GM12878 (cell line): ENCODE data around the gene MYL12B. TPM values are rescaled to one million over a fixed set of nuclear protein-coding genes. Genes with fewer than 3 reads are reported as not detected.

Experiments
- ATF7 ChIP-seq: fragments of 450-650 bp; IDR thresholded peaks from 2 replicates; pipeline ENCODE4 v1.6.1; 2016; ENCODE audit warnings: low read depth, mild to moderate bottlenecking
- BACH1 ChIP-seq: fragments of 450-650 bp; IDR thresholded peaks from 2 replicates; pipeline ENCODE4 v1.6.1; 2017; ENCODE audit warnings: mild to moderate bottlenecking, borderline replicate concordance
- BCL11A ChIP-seq: IDR thresholded peaks from 2 replicates; pipeline ENCODE4 v1.6.1; 2011; ENCODE audit warnings: low read depth, low read length
- CBFB ChIP-seq: IDR thresholded peaks from 2 replicates; pipeline ENCODE4 v1.6.1; 2016; ENCODE audit warnings: antibody characterized with exemption, low read depth
- CEBPB ChIP-seq, 2 experiments: fragments of 150-350 bp in 1 of 2; IDR thresholded peaks; 2 replicates each; pipeline ENCODE4 v1.6.1; 2012 to 2014; ENCODE audit warnings: low read depth in 2 of 2, low read length in 2 of 2, borderline replicate concordance in 1 of 2, inconsistent platforms in 1 of 2
- CHD2 ChIP-seq: IDR thresholded peaks from 2 replicates; pipeline ENCODE4 v1.6.1; 2011; ENCODE audit warnings: low read depth, low read length, improper control_type of control experiment, borderline replicate concordance
- EGR1 ChIP-seq, 2 experiments: IDR thresholded peaks; 1 replicate in 1 of 2; 2 replicates in 1 of 2; pipeline ENCODE4 v1.6.1; 2011 to 2012; ENCODE audit warnings: low read depth in 2 of 2, low read length in 2 of 2, borderline replicate concordance in 1 of 2, mild to moderate bottlenecking in 1 of 2, moderate library complexity in 1 of 2
- EP300 ChIP-seq, 2 experiments: fragments of 150-350 bp in 1 of 2; IDR thresholded peaks; 2 replicates each; pipeline ENCODE4 v1.6.1; 2011 to 2012; ENCODE audit warnings: low read depth in 2 of 2, low read length in 2 of 2, borderline replicate concordance in 1 of 2, improper control_type of control experiment in 1 of 2, inconsistent platforms in 1 of 2; ENCODE audit not compliant: control insufficient read depth in 1 of 2
- ETV6 ChIP-seq, 2 experiments: fragments of 450-650 bp in 1 of 2; IDR thresholded peaks in 1 of 2; conservative IDR thresholded peaks in 1 of 2; 2 replicates each; pipeline ENCODE4 v1.6.1; 2014; ENCODE audit warnings: antibody characterized with exemption in 1 of 2, borderline replicate concordance in 1 of 2, low read depth in 1 of 2, mild to moderate bottlenecking in 1 of 2, moderate library complexity in 1 of 2
- HDGF ChIP-seq: fragments of 450-650 bp; IDR thresholded peaks from 2 replicates; pipeline ENCODE4 v1.6.1; 2016; ENCODE audit warnings: antibody characterized with exemption
- MTA2 ChIP-seq: fragments of 450-650 bp; IDR thresholded peaks from 2 replicates; pipeline ENCODE4 v1.6.1; 2016; ENCODE audit warnings: low read depth, mild to moderate bottlenecking, moderate library complexity
- NFYB ChIP-seq: IDR thresholded peaks from 2 replicates; pipeline ENCODE4 v1.6.1; 2011; ENCODE audit warnings: low read depth, mild to moderate bottlenecking, low read length, improper control_type of control experiment, moderate library complexity; ENCODE audit not compliant: insufficient read depth
- PAX5 ChIP-seq: IDR thresholded peaks from 2 replicates; pipeline ENCODE4 v1.6.1; 2011; ENCODE audit warnings: low read depth, low read length, borderline replicate concordance
- POLR2AphosphoS5 ChIP-seq: IDR thresholded peaks from 2 replicates; pipeline ENCODE4 v1.6.1; 2011; ENCODE audit warnings: mild to moderate bottlenecking, low read length, inconsistent platforms
- POU2F2 ChIP-seq: IDR thresholded peaks from 3 replicates; pipeline ENCODE4 v1.6.1; 2011; ENCODE audit warnings: low read depth, mild to moderate bottlenecking, low read length, borderline replicate concordance
- RELA ChIP-seq: fragments of 450-650 bp; IDR thresholded peaks from 2 replicates; pipeline ENCODE4 v1.8.0; 2014; ENCODE audit warnings: borderline replicate concordance; ENCODE audit not compliant: partially characterized antibody
- SMARCA5 ChIP-seq: fragments of 450-650 bp; IDR thresholded peaks from 2 replicates; pipeline ENCODE4 v1.6.1; 2017; ENCODE audit warnings: mild to moderate bottlenecking
- SREBF2 ChIP-seq: IDR thresholded peaks from 2 replicates; pipeline ENCODE4 v1.6.1; 2012; ENCODE audit warnings: mild to moderate bottlenecking, low read length
- STAT3 ChIP-seq: IDR thresholded peaks from 2 replicates; pipeline ENCODE4 v1.6.1; 2011; ENCODE audit warnings: low read depth, low read length, improper control_type of control experiment
- USF2 ChIP-seq: IDR thresholded peaks from 2 replicates; pipeline ENCODE4 v1.6.1; 2011; ENCODE audit warnings: low read depth, low read length, improper control_type of control experiment, borderline replicate concordance
- ZBTB4 ChIP-seq: fragments of 450-650 bp; formaldehyde crosslinking; IDR thresholded peaks from 2 replicates; pipeline ENCODE4 v1.4.0; 2022; ENCODE audit warnings: mild to moderate bottlenecking, moderate library complexity
- ZNF592 ChIP-seq: fragments of 450-650 bp; IDR thresholded peaks from 2 replicates; pipeline ENCODE4 v1.6.1; 2017; ENCODE audit warnings: mild to moderate bottlenecking, moderate library complexity
- polyA plus RNA-seq, 11 experiments: library from polyadenylated mRNA; depleted of rRNA in 4 of 11; unstranded in 6 of 11; stranded (reverse) in 5 of 11; fragments of >200 nt; fragmentation: Nextera tagmentation in 4 of 11; fragmentation: Illumina TruSeq in 1 of 11; extraction: Ambion mirVana in 4 of 11; extraction: Trizol in 1 of 11; gene quantifications; 1 replicate in 1 of 11; 2 replicates in 10 of 11; pipeline versions ENCODE4 v1.2.1 to v1.2.3, GENCODE V29; 2011 to 2016; ENCODE audit warnings: inconsistent platforms in 2 of 11, missing spikeins in 2 of 11, low read depth in 1 of 11
- total RNA-seq, 4 experiments: library from RNA; depleted of rRNA in 3 of 4; stranded (reverse); fragments of >200 nt in 3 of 4; fragmentation: Illumina TruSeq in 1 of 4; extraction: Trizol in 1 of 4; gene quantifications; 2 replicates each; pipeline versions ENCODE4 v1.2.1 to v1.2.3, GENCODE V29; 2013 to 2021

The MYL12B gene
- total and polyA plus RNA-seq, 10 of the 15 experiments (the other 5 are each of a cell fraction or from before 2014, with no cell fraction given) = 179 to 739 (median 400) TPM

GRCh38 chr18:3246635-3247239 lies 15.2 kb upstream of the MYL12B start (continued):
- TF ChIP-seq EP300 (IDR thresholded peaks at IDR 0.05; ENCODE audit: borderline replicate concordance in 1 of 2, control insufficient read depth in 1 of 2, low read depth in 2 of 2, low read length in 2 of 2) = no peak
- TF ChIP-seq NFYB = no peak
- TF ChIP-seq MTA2 = no peak
- no peak for TF ChIP-seq SREBF2
- TF ChIP-seq RELA = no peak
- peak; percentile 44 for TF ChIP-seq SMARCA5
- no peak for TF ChIP-seq BCL11A
- TF ChIP-seq POU2F2 = no peak; the same call in 1 of the 3 replicates
- TF ChIP-seq CEBPB (IDR thresholded peaks at IDR 0.05; ENCODE audit: borderline replicate concordance in 1 of 2, low read depth in 2 of 2, low read length in 2 of 2) = no peak
- TF ChIP-seq HDGF = no peak; the same call in 1 of the 2 replicates
- no peak for TF ChIP-seq STAT3
- TF ChIP-seq POLR2AphosphoS5 = no peak; the same call in 1 of the 2 replicates
- no peak for TF ChIP-seq EGR1 (IDR thresholded peaks at IDR 0.05; ENCODE audit: borderline replicate concordance in 1 of 2, low read depth in 2 of 2, low read length in 2 of 2)
- no peak for TF ChIP-seq USF2
- no peak for TF ChIP-seq ATF7
- TF ChIP-seq PAX5 = no peak
- TF ChIP-seq ZNF592 = no peak
- peak; percentile 12; the same call in 1 of the 2 replicates for TF ChIP-seq BACH1
- TF ChIP-seq CHD2 = no peak
- no peak for TF ChIP-seq ZBTB4 (CRISPR knock-in tag)
- TF ChIP-seq ETV6 (conservative IDR thresholded peaks at IDR 0.05 in 1 of 2, IDR thresholded peaks at IDR 0.05 in 1 of 2; ENCODE audit: borderline replicate concordance in 1 of 2, low read depth in 1 of 2) = no peak; a peak in 1 of 4 replicates
- TF ChIP-seq CBFB = no peak
